CD1c-positive myeloid dendritic cell (primary cell): ENCODE results near the gene RABGAP1.

Experiments used
- DNase-seq: peaks from one replicate; pipeline ENCODE4 v3.0.0-alpha.2; 2016; ENCODE audit errors: extremely low spot score

The RABGAP1 gene

DNA sequence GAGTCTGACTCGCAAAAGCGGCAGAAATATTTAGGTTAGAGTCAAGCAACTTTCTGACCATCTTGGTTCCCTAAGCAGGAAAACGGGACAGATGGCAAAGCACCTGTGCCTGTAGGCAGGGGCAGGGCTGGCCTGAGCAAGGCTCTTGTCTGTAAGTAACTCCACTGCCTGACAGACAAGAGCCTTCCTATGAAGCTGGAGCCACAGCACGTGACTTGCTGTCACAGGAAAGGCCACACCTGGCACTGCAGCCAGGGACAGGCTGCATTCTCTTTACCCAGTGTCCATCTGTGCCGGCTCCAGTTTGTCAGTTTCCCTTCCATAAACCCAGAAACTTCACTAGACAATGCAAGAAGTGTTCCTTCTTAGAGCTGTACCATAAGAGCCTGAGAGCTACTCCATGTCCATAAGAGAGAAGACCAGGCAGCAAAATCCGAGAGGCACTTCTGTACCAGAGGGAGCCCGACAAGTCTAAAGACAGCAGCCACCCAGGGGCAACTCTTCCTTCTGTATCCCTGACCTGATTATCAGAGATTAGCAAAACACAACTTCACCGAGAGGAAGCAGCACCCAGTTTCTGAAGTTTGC, 170.7 kb downstream of the RABGAP1 start:
- DNase-seq = no peak

DNA sequence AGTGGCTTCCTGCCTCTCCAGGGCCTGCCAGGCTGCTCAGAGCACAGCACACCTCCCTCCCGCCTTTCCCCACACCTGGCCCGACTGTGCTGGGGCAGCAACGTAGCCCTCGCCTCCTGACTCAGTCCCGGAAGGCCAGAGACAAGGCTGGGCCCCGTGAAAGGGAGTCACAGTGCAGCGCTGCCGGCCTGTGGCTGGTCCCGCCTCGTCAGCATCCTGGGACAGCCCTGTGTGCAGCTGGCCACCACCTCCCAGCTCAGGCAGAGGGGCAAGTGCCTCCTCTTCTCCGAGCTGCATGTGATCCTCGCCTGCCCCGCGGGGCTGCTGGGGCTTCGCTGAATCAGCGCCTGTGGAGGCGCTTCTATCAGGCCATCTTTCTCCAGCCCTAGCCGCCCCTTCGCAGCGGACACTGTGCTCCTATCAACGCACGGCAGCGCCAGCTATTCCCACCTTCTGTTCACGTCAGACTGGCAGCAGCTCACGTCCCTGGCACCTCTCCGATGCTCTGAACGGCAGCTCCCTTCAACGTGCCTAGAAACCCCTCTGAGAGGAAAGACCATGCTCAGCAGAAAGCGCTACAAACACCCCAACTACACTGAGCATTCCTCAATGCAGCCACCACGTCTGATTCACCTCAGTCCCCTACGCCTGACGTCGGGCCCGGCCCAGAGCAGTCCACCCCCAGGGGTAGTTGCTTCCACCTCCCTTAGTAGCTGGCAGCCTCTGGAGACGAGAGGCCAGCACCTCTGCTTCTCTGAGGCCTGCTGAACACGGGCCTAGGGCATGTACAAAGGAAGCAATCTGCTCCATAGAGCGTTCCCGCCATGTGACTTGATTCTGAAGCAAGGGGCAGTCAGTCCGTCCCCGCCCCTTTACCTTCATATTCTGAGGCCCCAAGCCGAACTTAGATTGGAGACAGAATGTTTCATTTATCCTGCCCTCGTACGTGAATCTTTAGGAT, 171.5 kb downstream of the RABGAP1 start:
- no peak for DNase-seq

DNA sequence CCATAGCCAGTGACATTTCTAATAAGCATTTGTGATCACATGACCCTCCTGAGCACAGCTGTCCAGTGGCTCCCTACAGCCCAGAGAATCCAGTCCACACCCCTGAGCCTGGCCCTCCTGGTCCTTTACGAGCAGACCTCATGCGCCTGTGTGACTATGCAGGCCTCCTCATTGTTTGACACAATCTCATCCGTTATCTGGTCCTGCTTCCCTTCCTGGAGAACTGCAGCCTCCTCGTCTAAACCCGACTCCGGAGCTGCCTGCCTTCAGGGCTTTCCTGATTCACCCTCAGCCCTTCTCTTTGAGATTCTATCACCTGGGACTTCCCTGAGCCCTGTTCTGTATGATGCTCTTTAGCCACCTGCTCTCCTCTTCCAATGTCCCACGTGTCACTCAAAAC, 172.4 kb downstream of the RABGAP1 start:
- DNase-seq = no peak

DNA sequence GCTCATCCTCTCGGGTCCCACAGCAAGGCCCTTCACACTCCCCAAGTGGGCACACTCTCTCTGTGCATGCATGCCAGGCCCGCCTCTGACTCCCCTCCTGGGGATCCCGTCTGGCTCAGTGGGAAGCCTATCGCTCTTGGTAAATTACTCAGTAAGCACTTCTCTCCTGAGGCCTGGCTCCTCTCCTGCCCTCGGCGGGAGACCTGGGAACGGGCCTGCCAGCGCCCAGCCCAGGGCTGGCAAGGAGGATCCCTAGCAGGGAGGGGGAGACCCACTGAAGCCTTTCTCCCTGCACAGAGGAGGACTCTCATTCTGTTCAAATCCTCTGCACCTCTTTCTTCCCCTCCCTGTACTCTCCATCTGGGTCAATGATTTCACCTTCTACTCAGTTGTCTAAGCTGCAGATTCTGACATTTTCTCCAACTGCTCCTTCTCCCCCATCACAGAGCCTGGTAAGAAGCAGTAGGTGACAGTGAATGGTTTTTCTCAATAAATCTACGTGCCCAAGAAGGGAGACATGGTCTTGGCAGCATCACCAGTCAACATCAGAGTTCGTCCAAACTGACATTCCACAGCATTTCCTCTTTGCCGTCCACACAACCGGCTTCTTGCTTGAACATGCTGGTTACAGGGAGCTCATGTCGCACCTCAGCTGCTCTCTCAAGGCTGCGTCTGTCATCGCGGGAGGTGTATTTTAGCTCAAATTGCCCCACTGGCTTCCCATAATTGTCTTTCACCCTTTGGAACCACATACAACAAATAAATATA, 174.5 kb downstream of the RABGAP1 start:
- no peak for DNase-seq

DNA sequence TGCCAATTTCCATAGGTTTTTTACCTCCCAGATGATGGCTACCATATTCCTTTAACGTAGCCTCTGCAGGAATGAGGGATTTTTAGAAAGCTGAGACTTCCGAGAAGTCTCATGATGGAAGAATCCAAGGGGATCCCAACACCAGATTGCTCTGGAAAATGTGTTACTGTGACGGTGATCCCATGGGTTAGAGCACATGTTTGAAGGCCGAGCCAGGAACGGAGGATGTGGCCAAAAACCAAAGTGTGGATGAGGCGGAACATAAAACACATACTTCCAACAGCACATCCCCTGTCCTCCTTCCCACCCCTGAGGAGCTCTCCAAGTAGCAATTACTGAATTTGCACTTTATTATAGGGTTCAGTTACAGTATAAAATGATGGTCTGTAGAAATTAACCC, 175.2 kb downstream of the RABGAP1 start:
- no peak for DNase-seq

DNA sequence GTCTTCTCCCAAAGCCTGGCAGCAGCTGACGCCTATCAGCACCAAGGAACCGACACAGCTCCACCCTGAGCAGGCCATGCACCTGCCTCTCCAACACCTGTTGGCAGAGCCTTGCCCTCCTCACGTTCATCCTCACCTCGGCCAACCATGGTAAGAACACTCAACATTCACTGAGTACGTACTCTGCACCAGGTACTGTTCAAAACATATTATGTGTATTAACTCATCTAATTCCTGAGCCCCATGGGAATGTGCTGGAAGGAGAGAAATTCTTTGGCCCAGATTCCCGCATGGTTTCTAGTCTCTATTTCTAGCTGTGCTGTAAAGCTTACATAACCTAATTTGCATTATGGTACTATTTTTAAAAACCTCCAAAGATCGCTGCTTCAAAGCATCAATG, 178.7 kb downstream of the RABGAP1 start:
- no peak for DNase-seq

DNA sequence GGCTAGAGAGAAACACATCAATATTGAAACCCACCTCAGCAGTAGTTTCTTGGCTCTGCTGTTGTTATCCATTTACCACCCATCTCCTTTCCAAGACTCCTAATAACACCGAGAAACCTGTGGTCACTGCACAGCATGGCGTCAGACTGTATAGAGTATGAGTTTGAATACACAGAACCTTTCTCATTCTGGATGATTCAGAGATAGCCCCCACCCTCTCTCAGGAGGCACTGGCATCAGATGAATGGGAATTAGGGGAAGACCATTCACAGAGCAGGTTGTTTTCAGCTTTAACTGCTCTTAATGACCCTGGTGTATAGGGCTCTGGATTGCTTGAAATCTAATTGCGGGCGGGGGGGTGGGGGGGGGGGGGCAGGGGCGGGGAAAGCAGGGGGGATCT, 179.3 kb downstream of the RABGAP1 start:
- no peak for DNase-seq

DNA sequence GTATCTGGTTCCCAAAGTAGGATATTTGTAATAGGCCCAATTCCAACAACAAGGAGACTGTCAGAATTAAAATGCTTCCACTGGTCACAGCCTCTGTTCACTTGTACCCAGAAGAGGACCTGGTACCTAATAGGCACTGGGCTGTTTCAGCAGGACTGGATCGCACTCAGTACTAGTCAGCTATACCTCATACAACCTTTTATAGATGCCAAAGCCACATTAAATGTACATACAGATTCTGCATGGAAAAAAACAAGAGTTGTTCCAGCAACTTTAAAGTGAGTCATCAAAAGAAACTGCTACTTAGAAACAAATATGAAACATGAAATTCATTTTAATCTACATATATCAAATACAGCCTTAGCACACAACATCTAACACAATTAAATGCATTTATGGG, 180.1 kb downstream of the RABGAP1 start:
- DNase-seq = no peak

DNA sequence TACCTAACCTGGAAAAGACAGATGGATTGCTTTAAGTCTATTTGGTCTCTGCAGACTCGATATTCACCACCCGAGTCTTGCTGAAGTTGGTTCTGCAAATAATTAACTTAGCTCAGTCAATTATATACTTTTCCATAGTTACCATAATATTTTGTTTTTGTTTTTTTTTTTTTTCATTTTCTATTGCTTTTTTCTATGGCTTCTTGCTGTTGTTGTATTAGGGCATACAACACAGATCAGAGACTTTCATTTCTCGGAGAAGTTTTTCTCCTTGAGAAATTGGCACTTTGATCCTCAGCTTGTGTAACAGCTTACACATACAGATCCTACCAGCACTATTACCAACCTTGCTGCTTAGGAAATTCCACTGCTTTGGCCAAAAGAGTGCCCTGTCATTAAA, 180.6 kb downstream of the RABGAP1 start:
- no peak for DNase-seq

DNA sequence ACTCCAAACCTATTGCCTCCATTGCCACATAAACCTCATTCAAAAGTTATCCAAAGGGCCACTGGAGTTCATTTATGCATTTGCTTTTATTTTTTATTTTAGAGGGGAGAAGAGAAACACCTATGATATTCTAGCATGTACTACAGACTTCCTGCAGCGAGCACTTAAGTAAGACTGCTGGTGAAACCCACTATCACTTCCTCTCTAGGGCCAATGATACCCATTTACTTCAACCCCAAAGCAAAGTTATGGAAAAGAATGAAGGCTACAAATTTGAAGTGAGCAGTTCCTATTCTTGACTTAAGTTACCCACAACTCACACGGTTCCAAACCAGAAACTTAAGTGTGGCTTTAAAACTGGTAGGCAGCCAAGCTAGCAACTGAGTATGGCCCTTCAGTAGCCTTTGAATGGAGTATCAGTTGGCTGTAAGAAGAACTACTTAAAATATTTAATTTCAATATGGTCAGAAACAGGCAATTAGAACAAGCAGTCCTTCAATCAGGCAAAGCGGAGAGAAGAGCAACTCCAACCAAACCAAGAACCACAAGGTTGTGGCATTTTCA, 186.8 kb downstream of the RABGAP1 start:
- DNase-seq = no peak

DNA sequence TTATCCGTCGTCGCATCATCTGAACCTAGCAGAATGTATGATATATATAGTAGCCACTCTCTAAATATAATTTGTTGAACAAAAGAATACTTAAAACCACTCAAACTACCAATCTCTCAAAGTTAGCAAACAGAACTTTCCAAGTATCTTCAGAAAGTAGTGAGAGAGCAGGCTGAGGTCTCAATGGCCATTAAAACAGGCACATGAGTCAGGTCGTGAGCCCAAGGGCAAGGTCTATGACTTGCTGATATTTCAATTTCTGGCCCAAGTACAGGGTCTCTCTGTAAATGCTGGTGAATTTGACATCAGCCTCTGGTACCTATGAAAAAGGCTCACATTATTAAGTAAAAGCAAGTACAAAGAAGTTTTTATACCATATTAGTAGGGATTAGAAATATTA, 187.8 kb downstream of the RABGAP1 start:
- DNase-seq = no peak

DNA sequence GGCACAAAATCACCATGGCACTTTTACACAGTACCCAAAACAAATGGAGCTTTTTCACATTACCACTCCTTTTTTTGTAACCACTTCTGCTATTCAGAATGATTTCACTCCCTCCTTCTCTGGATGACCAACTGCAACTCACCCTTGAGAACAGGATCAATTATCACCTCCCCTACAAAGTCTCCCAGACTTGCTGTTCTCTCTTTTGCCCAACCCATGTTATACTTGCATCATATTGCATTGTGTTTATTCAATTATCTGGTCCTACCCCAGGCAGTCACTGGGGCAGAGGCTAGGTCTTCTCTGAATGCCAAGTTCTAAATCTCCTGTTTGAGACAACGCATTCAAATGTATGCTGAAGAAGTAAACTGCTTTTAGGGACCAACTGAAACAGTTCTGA, 188.6 kb downstream of the RABGAP1 start:
- no peak for DNase-seq

DNA sequence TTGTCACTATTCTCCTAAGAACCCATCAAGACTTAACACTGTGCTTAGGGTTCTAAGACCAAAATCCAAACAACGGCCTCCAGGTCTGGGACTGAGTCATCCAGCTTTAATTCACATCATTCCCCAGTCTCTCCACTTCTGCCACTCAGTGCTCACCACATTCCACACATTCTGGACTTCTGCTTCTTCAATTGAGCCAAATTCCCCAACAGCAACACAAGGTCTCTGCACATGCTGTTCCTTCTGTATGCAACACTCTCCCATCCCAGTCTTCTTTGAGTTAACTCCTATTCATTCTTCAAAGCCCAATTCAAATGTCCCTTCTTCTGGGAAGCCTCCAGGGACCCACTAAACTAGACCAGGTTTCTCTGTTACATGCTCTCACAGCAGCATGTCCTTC, 190.4 kb downstream of the RABGAP1 start:
- DNase-seq = no peak

DNA sequence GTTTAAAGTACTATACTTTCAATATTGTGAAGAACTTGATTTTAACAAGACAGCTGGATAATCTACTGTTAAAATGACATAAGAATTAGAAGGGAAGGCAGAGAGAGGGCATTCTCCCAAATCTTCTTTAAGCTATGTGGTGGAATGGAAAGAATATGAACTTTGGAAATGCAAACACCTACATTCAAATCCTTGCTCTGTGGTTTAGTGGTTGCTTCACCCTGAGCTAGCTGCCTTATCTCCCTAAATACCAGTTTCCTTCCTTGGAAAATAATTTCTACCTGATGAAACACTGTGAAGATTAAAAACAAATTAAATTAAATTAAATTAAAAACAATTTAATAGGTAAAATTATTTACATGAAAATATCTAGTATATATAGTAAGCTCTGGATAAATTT, 191.2 kb downstream of the RABGAP1 start:
- no peak for DNase-seq

DNA sequence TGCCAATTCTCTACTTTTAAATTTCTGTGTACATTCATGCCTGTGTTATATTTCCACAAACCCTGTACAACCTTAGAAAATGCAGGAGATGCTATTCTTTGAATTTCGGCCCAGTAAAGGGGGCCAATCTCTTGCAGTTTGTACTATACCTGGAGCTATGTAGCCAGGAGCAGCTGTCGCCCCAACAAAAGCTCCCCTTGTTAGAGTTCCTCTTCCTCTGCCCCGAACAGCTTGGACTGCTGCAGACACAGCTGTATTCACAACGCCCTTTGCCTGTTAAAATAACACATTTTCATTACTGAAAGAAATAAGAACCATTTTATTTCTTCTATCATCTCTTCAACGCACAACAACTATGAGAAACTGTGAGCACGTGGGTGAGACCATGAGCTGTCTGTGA, 191.9 kb downstream of the RABGAP1 start:
- DNase-seq = no peak

DNA sequence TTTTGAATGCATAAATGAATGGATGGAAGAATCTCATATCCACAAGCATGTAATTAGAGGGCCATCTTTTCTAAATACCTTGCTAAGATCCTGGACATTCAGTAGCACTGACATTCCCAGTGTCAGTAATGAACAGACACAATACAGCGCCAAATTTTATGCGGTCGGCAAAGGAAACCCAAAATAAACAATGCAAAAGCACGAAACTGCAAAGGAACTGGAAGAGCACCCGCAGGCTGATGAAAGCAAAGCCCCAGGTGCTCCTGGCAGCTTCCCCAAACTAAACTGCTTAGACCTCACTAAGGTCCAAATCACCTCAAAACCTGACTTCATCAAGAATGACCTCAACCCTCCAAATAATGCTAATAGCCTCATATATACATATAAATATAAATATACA, 194.6 kb downstream of the RABGAP1 start:
- no peak for DNase-seq

DNA sequence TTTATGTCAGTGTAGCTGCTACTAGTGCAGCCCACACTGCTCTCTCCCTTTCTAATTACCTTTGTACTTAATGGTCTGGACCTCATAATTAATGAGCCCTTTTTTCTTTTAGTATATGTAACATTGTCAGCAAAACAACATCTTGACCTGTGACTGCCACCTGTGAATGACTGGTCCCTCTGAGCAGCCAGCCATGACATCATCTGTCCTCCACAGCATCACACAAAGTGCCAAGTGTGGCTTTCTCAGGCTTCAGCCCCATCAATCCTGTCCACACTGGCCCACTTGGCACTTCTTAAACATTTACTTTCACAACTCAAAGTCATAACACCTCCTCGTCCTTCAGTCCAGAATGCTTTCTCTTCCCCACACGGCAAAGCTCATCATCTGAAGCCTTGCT, 197.3 kb downstream of the RABGAP1 start:
- DNase-seq = no peak

DNA sequence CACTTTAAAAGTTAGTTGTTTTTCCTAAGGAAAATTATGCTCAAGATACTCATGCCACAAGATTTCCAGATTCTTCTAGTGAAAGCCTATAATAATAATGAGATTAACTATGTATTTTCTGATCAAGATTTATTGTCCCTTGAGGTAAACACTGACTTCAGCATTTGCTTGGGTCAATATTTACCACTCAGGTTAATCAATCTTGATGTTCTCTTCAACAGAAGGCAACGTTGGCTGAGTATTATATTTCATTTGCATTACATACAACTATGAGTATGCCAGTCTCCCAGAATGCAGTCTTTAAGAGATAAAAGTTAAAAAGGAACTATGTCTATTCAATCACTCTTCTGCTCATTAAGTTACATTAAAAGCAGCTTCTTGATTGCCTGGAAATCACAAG, 208.2 kb downstream of the RABGAP1 start:
- no peak for DNase-seq

DNA sequence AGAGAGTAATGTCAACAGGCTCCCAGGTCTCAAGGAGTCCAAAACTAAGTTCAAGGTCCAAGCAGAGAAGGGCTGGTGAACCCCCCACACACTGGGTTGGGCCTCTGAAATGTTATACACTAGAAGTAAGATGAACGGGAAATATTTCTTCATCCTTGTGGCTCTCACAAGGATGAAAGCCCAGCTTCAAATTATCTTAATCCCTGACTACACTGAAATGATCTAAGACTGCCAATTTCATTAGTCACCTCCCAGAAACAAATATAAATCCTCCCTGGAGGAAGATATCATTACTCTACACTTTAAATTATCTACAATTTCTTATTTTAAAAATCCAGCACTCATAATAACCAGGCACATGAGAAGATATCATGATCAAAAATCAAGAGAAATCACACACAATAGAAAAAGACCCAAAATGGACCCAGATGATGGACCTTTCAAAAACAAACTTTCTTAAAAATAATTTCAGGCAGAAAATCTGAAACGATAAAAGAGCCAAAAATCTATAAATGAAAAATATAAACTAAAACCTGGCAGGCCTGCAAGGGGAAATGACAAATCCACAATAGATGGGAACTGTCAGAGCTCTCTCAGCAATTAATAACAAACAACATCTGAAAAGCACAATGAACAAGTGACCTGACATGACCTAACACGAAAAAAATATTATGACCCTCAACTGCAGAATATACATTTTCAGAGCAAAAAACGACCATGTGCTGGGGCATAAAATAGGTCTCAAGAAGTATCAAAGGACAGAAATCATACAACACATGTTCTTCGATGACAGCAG, 210.1 kb downstream of the RABGAP1 start:
- DNase-seq = no peak
